GM12878 (cell line): Measurements from ENCODE around the gene TCP11L2. TPM values are rescaled to one million over a fixed set of nuclear protein-coding genes. Genes with fewer than 3 reads are reported as not detected.

Source experiments
- ATAC-seq: fragments of 200-7000 bp; cut with Tn5 transposase; 3 replicates; pipeline ENCODE4 v1.9.1; 2020; ENCODE audit warnings: mild to moderate bottlenecking, moderate library complexity
- BruUV-seq: library from RNA; stranded (reverse); fragments of 400-500 nt; replicated peaks from 2 replicates; lab custom pipeline; 2021; lab: Mats Ljungman, UMichigan
- CTCF ChIA-PET: fragments of 300-600 bp; sonication (Branson Sonifier 250); formaldehyde crosslinking; extraction: SDS; loops from one replicate; lab custom pipeline; 2021; ENCODE audit warnings: inconsistent platforms; lab: Yijun Ruan, JAX
- POLR2A ChIA-PET: fragments of 350-600 bp; formaldehyde crosslinking; extraction: SDS; loops from one replicate; lab custom pipeline; 2021; ENCODE audit warnings: inconsistent platforms; lab: Charles Lee
- RAD21 ChIA-PET: fragments of 300-600 bp; sonication (Branson Sonifier 250); formaldehyde crosslinking; loops from one replicate; lab custom pipeline; 2023; ENCODE audit warnings: antibody characterized with exemption; ENCODE audit not compliant: unreplicated experiment; lab: Charles Lee
- SMC1A ChIA-PET: fragments of 300-600 bp; sonication (Branson Sonifier 250); formaldehyde crosslinking; loops from one replicate; lab custom pipeline; 2023; ENCODE audit not compliant: unreplicated experiment, uncharacterized antibody; lab: Charles Lee
- DNase-seq: peaks from one replicate; pipeline ENCODE4 v3.0.0-alpha.2; 2011; ENCODE audit warnings: low read depth, low spot score
- FAIRE-seq: peaks from 3 replicates; lab custom pipeline; 2011; peaks lifted over from hg19 to GRCh38; lab: Jason Lieb, UNC
- H2AFZ ChIP-seq: 2 replicates; pipeline ENCODE4 v1.6.0; 2011; ENCODE audit warnings: low read depth, low read length, control low read depth; ENCODE audit not compliant: control insufficient read depth
- H3K27ac ChIP-seq: 2 replicates; pipeline ENCODE4 v1.5.1; 2011; ENCODE audit warnings: control low read depth; ENCODE audit not compliant: control insufficient read depth, insufficient read depth
- H3K27me3 ChIP-seq, 2 experiments: replicated peaks in 1 of 2; 2 replicates each; pipeline versions ENCODE4 v1.6.0 to v1.6.1; 2011; ENCODE audit warnings: low read length in 1 of 2; ENCODE audit not compliant: control insufficient read depth in 2 of 2, insufficient read depth in 2 of 2
- H3K36me3 ChIP-seq, 2 experiments: 2 replicates each; pipeline ENCODE4 v1.5.1; 2011; ENCODE audit warnings: low read length in 1 of 2; ENCODE audit not compliant: control insufficient read depth in 2 of 2, insufficient read depth in 2 of 2
- H3K4me1 ChIP-seq: 2 replicates; pipeline ENCODE4 v1.6.1; 2011; ENCODE audit warnings: mild to moderate bottlenecking, low read length, moderate library complexity, mixed read lengths; ENCODE audit not compliant: control insufficient read depth, insufficient read depth
- H3K4me2 ChIP-seq: 2 replicates; pipeline ENCODE4 v1.6.0; 2011; ENCODE audit warnings: control low read depth; ENCODE audit not compliant: control insufficient read depth, insufficient read depth
- H3K4me3 ChIP-seq: fragments of 200-600 bp; sonication (generic); 2 replicates; pipeline ENCODE4 v1.5.1; 2016
- H3K79me2 ChIP-seq: 2 replicates; pipeline ENCODE4 v1.6.0; 2011; ENCODE audit warnings: low read length; ENCODE audit not compliant: control insufficient read depth, insufficient read depth
- H3K9ac ChIP-seq: 2 replicates; pipeline ENCODE4 v1.8.0; 2011; ENCODE audit warnings: low read length, control low read depth, mixed read lengths; ENCODE audit not compliant: control insufficient read depth, insufficient read depth
- H3K9me3 ChIP-seq: replicated peaks from 3 replicates; pipeline ENCODE4 v1.5.1; 2011; ENCODE audit warnings: mild to moderate bottlenecking, low read length; ENCODE audit not compliant: control insufficient read depth, insufficient read depth
- H4K20me1 ChIP-seq: 2 replicates; pipeline ENCODE4 v1.6.0; 2011; ENCODE audit not compliant: control insufficient read depth, insufficient read depth
- BMI1 ChIP-seq: fragments of 450-650 bp; IDR thresholded peaks from 2 replicates; pipeline ENCODE4 v1.6.1; 2016; ENCODE audit warnings: mild to moderate bottlenecking, moderate library complexity, borderline replicate concordance
- EP300 ChIP-seq, 2 experiments: fragments of 150-350 bp in 1 of 2; IDR thresholded peaks; 2 replicates each; pipeline ENCODE4 v1.6.1; 2011 to 2012; ENCODE audit warnings: low read depth in 2 of 2, low read length in 2 of 2, borderline replicate concordance in 1 of 2, improper control_type of control experiment in 1 of 2, inconsistent platforms in 1 of 2; ENCODE audit not compliant: control insufficient read depth in 1 of 2
- MEF2A ChIP-seq: IDR thresholded peaks from 2 replicates; pipeline ENCODE4 v1.6.1; 2011; ENCODE audit warnings: low read depth, mild to moderate bottlenecking, low read length, moderate library complexity; ENCODE audit not compliant: insufficient read depth
- SIX5 ChIP-seq: IDR thresholded peaks from 2 replicates; pipeline ENCODE4 v1.6.1; 2011; ENCODE audit warnings: mild to moderate bottlenecking, low read depth, low read length, moderate library complexity; ENCODE audit not compliant: severe bottlenecking
- SUZ12 ChIP-seq: fragments of 200-600 bp; sonication (generic); IDR thresholded peaks from one replicate; pipeline ENCODE4 v1.6.1; 2018; ENCODE audit warnings: antibody characterized with exemption, mild to moderate bottlenecking; ENCODE audit not compliant: unreplicated experiment
- TARDBP ChIP-seq: IDR thresholded peaks from 2 replicates; pipeline ENCODE4 v1.6.1; 2016; ENCODE audit warnings: borderline replicate concordance
- TCF3 ChIP-seq: IDR thresholded peaks from 2 replicates; pipeline ENCODE4 v1.6.1; 2012; ENCODE audit warnings: low read depth, mild to moderate bottlenecking, low read length, borderline replicate concordance; ENCODE audit not compliant: insufficient read depth
- WGBS: methylation state at CpG from one replicate; pipeline ENCODE4 v1.1.6; 2016; ENCODE audit warnings: low lambda C conversion rate; ENCODE audit not compliant: insufficient replicate concordance, insufficient coverage; ENCODE audit errors: missing lambda C conversion rate; 5-methylcytosine and 5-hydroxymethylcytosine counted together
- in situ Hi-C: fragments of 300-500 bp; cut with MboI; formaldehyde crosslinking; loops from 9 replicates; pipeline ENCODE4 v1.14.3; 2018; ENCODE audit warnings: mixed read lengths
- intact Hi-C: fragments of 100-400 bp; cut with micrococcal nuclease; formaldehyde crosslinking; loops from one replicate; pipeline ENCODE4 v1.14.2; 2022; ENCODE audit not compliant: unreplicated experiment
- polyA plus RNA-seq, 11 experiments: library from polyadenylated mRNA; depleted of rRNA in 4 of 11; unstranded in 6 of 11; stranded (reverse) in 5 of 11; fragments of >200 nt; fragmentation: Nextera tagmentation in 4 of 11; fragmentation: Illumina TruSeq in 1 of 11; extraction: Ambion mirVana in 4 of 11; extraction: Trizol in 1 of 11; gene quantifications; 1 replicate in 1 of 11; 2 replicates in 10 of 11; pipeline versions ENCODE4 v1.2.1 to v1.2.3, GENCODE V29; 2011 to 2016; ENCODE audit warnings: inconsistent platforms in 2 of 11, missing spikeins in 2 of 11, low read depth in 1 of 11
- total RNA-seq, 4 experiments: library from RNA; depleted of rRNA in 3 of 4; stranded (reverse); fragments of >200 nt in 3 of 4; fragmentation: Illumina TruSeq in 1 of 4; extraction: Trizol in 1 of 4; gene quantifications; 2 replicates each; pipeline versions ENCODE4 v1.2.1 to v1.2.3, GENCODE V29; 2013 to 2021

TCP11L2 gene
- total and polyA plus RNA-seq, 10 of the 15 experiments (the other 5 are each of a cell fraction or from before 2014, with no cell fraction given): 0.18 to 5.0 (median 0.90) TPM

- intact Hi-C loops: no loop called here
Measured at GRCh38 chr12:106265116-106265515, 37.4 kb upstream of the TCP11L2 start.

GRCh38 chr12:106267535-106267934 lies 35.0 kb upstream of the TCP11L2 start:
- Histone ChIP-seq H3K4me2 (no peak overlapping the region), H3K79me2 (no peaks in the 10 kb centered on the region), H3K9ac (no peak overlapping the region)
- CTCF ChIA-PET: interaction anchor here (2.3 to 2.7 kb wide), 2 partner anchors 12 to 15 kb away, joined by 6 to 7 read pairs; no protein-coding TSS in a partner anchor
- TF ChIP-seq MEF2A: no peak
- TF ChIP-seq SUZ12: no peak
- TF ChIP-seq, all 136 proteins: peak for 0
- Histone ChIP-seq H3K36me3 (no peaks in the 10 kb centered on the region), H3K4me1 (no peaks in the 10 kb centered on the region), H3K9me3 (no peaks in the 10 kb centered on the region), H3K4me3 (no peak overlapping the region), H4K20me1 (no peaks in the 10 kb centered on the region), H3K27me3 (no peaks in the 10 kb centered on the region), H2AFZ (no peak overlapping the region), H3K27ac (no peak overlapping the region)
- ChIA-PET SMC1A (no interaction called here), POLR2A (no interaction called here), RAD21 (no interaction called here)
- BruUV-seq: no TSS peak
- ATAC-seq: no peak
- in situ Hi-C loops (no loop called here), intact Hi-C loops (no loop called here)
- DNase-seq: no peak
- WGBS: 67% methylated on average over 2 of the region's 2 CpGs
- no peak for FAIRE-seq

More at GRCh38 chr12:106265116-106265515, 37.4 kb upstream of the TCP11L2 start:
- Histone ChIP-seq H2AFZ (no peak overlapping the region), H3K4me1 (no peaks in the 10 kb centered on the region), H3K9ac (no peak overlapping the region), H3K9me3 (no peaks in the 10 kb centered on the region), H3K79me2 (no peaks in the 10 kb centered on the region), H3K4me2 (no peak overlapping the region), H3K27ac (no peak overlapping the region), H3K36me3 (no peaks in the 10 kb centered on the region), H3K4me3 (no peak overlapping the region), H3K27me3 (no peaks in the 10 kb centered on the region), H4K20me1 (no peaks in the 10 kb centered on the region)
- BruUV-seq: no TSS peak
- 87% methylated on average over 1 of the region's 1 CpG for WGBS
- ATAC-seq (no peak), FAIRE-seq (no peak), DNase-seq (no peak)
- SMC1A ChIA-PET: no interaction called here
- POLR2A ChIA-PET: no interaction called here
- in situ Hi-C loops: no loop called here
- RAD21 ChIA-PET: no interaction called here
- CTCF ChIA-PET: interaction anchor here (1.1 to 2.9 kb wide), 2 partner anchors 17 to 37 kb away, joined by 4 to 9 read pairs; no protein-coding TSS in a partner anchor
- TF ChIP-seq TCF3 (no peak), EP300 (IDR thresholded peaks at IDR 0.05; ENCODE audit: borderline replicate concordance in 1 of 2, control insufficient read depth in 1 of 2, low read depth in 2 of 2, low read length in 2 of 2) (no peak), BMI1 (no peak), TARDBP (no peak), SIX5 (no peak)
